ENCODE measurements around the gene NXPE4. TPM values are rescaled to one million over a fixed set of nuclear protein-coding genes. Genes with fewer than 3 reads are reported as not detected.
"Not testable (repeated sequence)": the region's sequence is repeated elsewhere in the genome, so short reads cannot be mapped to it uniquely, and the experiment has no call there.

The NXPE4 gene
- polyA plus RNA-seq, 3 donors, result not detected

GRCh38 chr11:114604886-114605285 is 9.3 kb upstream of the NXPE4 start:
- Histone ChIP-seq H3K4me3 (replicated peaks in 1 of 3; ENCODE audit: low read depth in 2 of 3, low read length in 3 of 3) (no peak overlapping the region), H3K79me2 (ENCODE audit: insufficient read depth, low read length) (no peaks in the 10 kb centered on the region), H3K9me3 (replicated peaks in 1 of 2; ENCODE audit: control insufficient read depth in 1 of 2, insufficient read depth in 1 of 2, low read length in 2 of 2) (peaks cover 0 to 59% of the 10 kb centered on the region in 2 donors), H2AFZ (ENCODE audit: insufficient read depth, low read depth, low read length, poor library complexity, severe bottlenecking) (no peak overlapping the region), H4K20me1 (ENCODE audit: insufficient read depth, low read length) (no peaks in the 10 kb centered on the region), H3K27ac (ENCODE audit: low read depth in 1 of 2, low read length in 2 of 2) (no peak overlapping the region), H3K4me2 (replicated peaks; ENCODE audit: extremely low read depth, low read length, poor library complexity, severe bottlenecking) (no peak overlapping the region), H3K9ac (ENCODE audit: insufficient read depth, low read length, poor library complexity, severe bottlenecking) (no peak overlapping the region), H3K4me1 (ENCODE audit: control insufficient read depth in 1 of 2, insufficient read depth in 2 of 2, low read length in 2 of 2) (no peaks in the 10 kb centered on the region), H3K36me3 (replicated peaks in 1 of 2; ENCODE audit: control insufficient read depth in 1 of 2, insufficient read depth in 2 of 2, low read length in 2 of 2) (no peaks in the 10 kb centered on the region), H3K27me3 (ENCODE audit: control insufficient read depth in 2 of 2, insufficient read depth in 2 of 2, low read length in 2 of 2) (no peaks in the 10 kb centered on the region)
- H3K9me3 Mint-ChIP-seq, result peaks cover 0 to 16% (median 5%) of the 10 kb centered on the region in 7 donors
- no peaks in the 10 kb centered on the region for H3K4me1 Mint-ChIP-seq
- H3K27me3 Mint-ChIP-seq (ENCODE audit: low read depth in 3 of 3), result no peaks in the 10 kb centered on the region
- no peak for DNase-seq
- intact Hi-C loops (cut with micrococcal nuclease), result no loop called here
- TF ChIP-seq CTCF (IDR thresholded peaks at IDR 0.05), result no peak
- H3K27ac Mint-ChIP-seq, result no peak overlapping the region
- 87% methylated on average over 5 of the region's 5 CpGs for WGBS (ENCODE audit: insufficient coverage)
- no peaks in the 10 kb centered on the region for H3K36me3 Mint-ChIP-seq
- H3K4me3 Mint-ChIP-seq, result no peak overlapping the region

- TF ChIP-seq CTCF (IDR thresholded peaks at IDR 0.05), result no peak
- no peak overlapping the region for H3K9ac ChIP-seq (ENCODE audit: insufficient read depth, low read length, poor library complexity, severe bottlenecking)
- H3K9me3 ChIP-seq (replicated peaks in 1 of 2; ENCODE audit: control insufficient read depth in 1 of 2, insufficient read depth in 1 of 2, low read length in 2 of 2), result peaks cover 0 to 53% of the 10 kb centered on the region in 2 donors
- H3K4me1 ChIP-seq (ENCODE audit: control insufficient read depth in 1 of 2, insufficient read depth in 2 of 2, low read length in 2 of 2), result no peaks in the 10 kb centered on the region
- H3K27me3 ChIP-seq (ENCODE audit: control insufficient read depth in 2 of 2, insufficient read depth in 2 of 2, low read length in 2 of 2), result no peaks in the 10 kb centered on the region
- WGBS (ENCODE audit: insufficient coverage), result 97% methylated on average over 9 of the region's 13 CpGs
- intact Hi-C loops (cut with micrococcal nuclease), result no loop called here
- H2AFZ ChIP-seq (ENCODE audit: insufficient read depth, low read depth, low read length, poor library complexity, severe bottlenecking), result no peak overlapping the region
- no peaks in the 10 kb centered on the region for H3K36me3 ChIP-seq (replicated peaks in 1 of 2; ENCODE audit: control insufficient read depth in 1 of 2, insufficient read depth in 2 of 2, low read length in 2 of 2)
- Mint-ChIP-seq H3K27ac (no peak overlapping the region), H3K27me3 (ENCODE audit: low read depth in 3 of 3) (no peaks in the 10 kb centered on the region), H3K4me3 (no peak overlapping the region), H3K4me1 (no peaks in the 10 kb centered on the region), H3K36me3 (no peaks in the 10 kb centered on the region), H3K9me3 (peaks cover 0 to 16% (median 5%) of the 10 kb centered on the region in 7 donors)
- DNase-seq, result no peak
- H3K27ac ChIP-seq (ENCODE audit: low read depth in 1 of 2, low read length in 2 of 2), result no peak overlapping the region
- H3K4me3 ChIP-seq (replicated peaks in 1 of 3; ENCODE audit: low read depth in 2 of 3, low read length in 3 of 3), result no peak overlapping the region
- no peaks in the 10 kb centered on the region for H4K20me1 ChIP-seq (ENCODE audit: insufficient read depth, low read length)
- H3K79me2 ChIP-seq (ENCODE audit: insufficient read depth, low read length), result no peaks in the 10 kb centered on the region
- H3K4me2 ChIP-seq (replicated peaks; ENCODE audit: extremely low read depth, low read length, poor library complexity, severe bottlenecking), result no peak overlapping the region
Measured at GRCh38 chr11:114604179-114604813, 8.7 kb upstream of the NXPE4 start.

GRCh38 chr11:114603151-114603550 is 7.6 kb upstream of the NXPE4 start:
- H3K9ac ChIP-seq (ENCODE audit: insufficient read depth, low read length, poor library complexity, severe bottlenecking); H3K4me2 ChIP-seq (replicated peaks; ENCODE audit: extremely low read depth, low read length, poor library complexity, severe bottlenecking); intact Hi-C loops (cut with micrococcal nuclease); DNase-seq; H3K4me3 ChIP-seq (replicated peaks in 1 of 3; ENCODE audit: low read depth in 2 of 3, low read length in 3 of 3); H3K27me3 Mint-ChIP-seq (ENCODE audit: low read depth in 3 of 3); H3K27ac ChIP-seq (ENCODE audit: low read depth in 1 of 2, low read length in 2 of 2); H3K4me1 ChIP-seq (ENCODE audit: control insufficient read depth in 1 of 2, insufficient read depth in 2 of 2, low read length in 2 of 2); H2AFZ ChIP-seq (ENCODE audit: insufficient read depth, low read depth, low read length, poor library complexity, severe bottlenecking); H4K20me1 ChIP-seq (ENCODE audit: insufficient read depth, low read length); H3K4me1 Mint-ChIP-seq; H3K79me2 ChIP-seq (ENCODE audit: insufficient read depth, low read length); H3K27ac Mint-ChIP-seq; H3K36me3 Mint-ChIP-seq; H3K4me3 Mint-ChIP-seq; H3K27me3 ChIP-seq (ENCODE audit: control insufficient read depth in 2 of 2, insufficient read depth in 2 of 2, low read length in 2 of 2); H3K36me3 ChIP-seq (replicated peaks in 1 of 2; ENCODE audit: control insufficient read depth in 1 of 2, insufficient read depth in 2 of 2, low read length in 2 of 2): not testable (repeated sequence)
- H3K9me3 Mint-ChIP-seq, result peaks cover 0 to 16% (median 5%) of the 10 kb centered on the region in 7 donors
- 100% methylated on average over 1 of the region's 7 CpGs for WGBS (ENCODE audit: insufficient coverage)
- H3K9me3 ChIP-seq (replicated peaks in 1 of 2; ENCODE audit: control insufficient read depth in 1 of 2, insufficient read depth in 1 of 2, low read length in 2 of 2), result peaks cover 0 to 41% of the 10 kb centered on the region in 2 donors

Data from CD14-positive monocyte (primary cell).